GM12878 (cell line): Measurements from ENCODE around the gene MINAR1. TPM values are rescaled to one million over a fixed set of nuclear protein-coding genes. Genes with fewer than 3 reads are reported as not detected.

Source experiments
- ATAC-seq: fragments of 200-7000 bp; cut with Tn5 transposase; 3 replicates; pipeline ENCODE4 v1.9.1; 2020; ENCODE audit warnings: mild to moderate bottlenecking, moderate library complexity
- BruUV-seq: library from RNA; stranded (reverse); fragments of 400-500 nt; replicated peaks from 2 replicates; lab custom pipeline; 2021; lab: Mats Ljungman, UMichigan
- CTCF ChIA-PET: fragments of 300-600 bp; sonication (Branson Sonifier 250); formaldehyde crosslinking; extraction: SDS; loops from one replicate; lab custom pipeline; 2021; ENCODE audit warnings: inconsistent platforms; lab: Yijun Ruan, JAX
- POLR2A ChIA-PET: fragments of 350-600 bp; formaldehyde crosslinking; extraction: SDS; loops from one replicate; lab custom pipeline; 2021; ENCODE audit warnings: inconsistent platforms; lab: Charles Lee
- RAD21 ChIA-PET: fragments of 300-600 bp; sonication (Branson Sonifier 250); formaldehyde crosslinking; loops from one replicate; lab custom pipeline; 2023; ENCODE audit warnings: antibody characterized with exemption; ENCODE audit not compliant: unreplicated experiment; lab: Charles Lee
- SMC1A ChIA-PET: fragments of 300-600 bp; sonication (Branson Sonifier 250); formaldehyde crosslinking; loops from one replicate; lab custom pipeline; 2023; ENCODE audit not compliant: unreplicated experiment, uncharacterized antibody; lab: Charles Lee
- DNase-seq: peaks from one replicate; pipeline ENCODE4 v3.0.0-alpha.2; 2011; ENCODE audit warnings: low read depth, low spot score
- FAIRE-seq: peaks from 3 replicates; lab custom pipeline; 2011; peaks lifted over from hg19 to GRCh38; lab: Jason Lieb, UNC
- H2AFZ ChIP-seq: 2 replicates; pipeline ENCODE4 v1.6.0; 2011; ENCODE audit warnings: low read depth, low read length, control low read depth; ENCODE audit not compliant: control insufficient read depth
- H3K27ac ChIP-seq: 2 replicates; pipeline ENCODE4 v1.5.1; 2011; ENCODE audit warnings: control low read depth; ENCODE audit not compliant: control insufficient read depth, insufficient read depth
- H3K27me3 ChIP-seq, 2 experiments: replicated peaks in 1 of 2; 2 replicates each; pipeline versions ENCODE4 v1.6.0 to v1.6.1; 2011; ENCODE audit warnings: low read length in 1 of 2; ENCODE audit not compliant: control insufficient read depth in 2 of 2, insufficient read depth in 2 of 2
- H3K36me3 ChIP-seq, 2 experiments: 2 replicates each; pipeline ENCODE4 v1.5.1; 2011; ENCODE audit warnings: low read length in 1 of 2; ENCODE audit not compliant: control insufficient read depth in 2 of 2, insufficient read depth in 2 of 2
- H3K4me1 ChIP-seq: 2 replicates; pipeline ENCODE4 v1.6.1; 2011; ENCODE audit warnings: mild to moderate bottlenecking, low read length, moderate library complexity, mixed read lengths; ENCODE audit not compliant: control insufficient read depth, insufficient read depth
- H3K4me2 ChIP-seq: 2 replicates; pipeline ENCODE4 v1.6.0; 2011; ENCODE audit warnings: control low read depth; ENCODE audit not compliant: control insufficient read depth, insufficient read depth
- H3K4me3 ChIP-seq: fragments of 200-600 bp; sonication (generic); 2 replicates; pipeline ENCODE4 v1.5.1; 2016
- H3K79me2 ChIP-seq: 2 replicates; pipeline ENCODE4 v1.6.0; 2011; ENCODE audit warnings: low read length; ENCODE audit not compliant: control insufficient read depth, insufficient read depth
- H3K9ac ChIP-seq: 2 replicates; pipeline ENCODE4 v1.8.0; 2011; ENCODE audit warnings: low read length, control low read depth, mixed read lengths; ENCODE audit not compliant: control insufficient read depth, insufficient read depth
- H3K9me3 ChIP-seq: replicated peaks from 3 replicates; pipeline ENCODE4 v1.5.1; 2011; ENCODE audit warnings: mild to moderate bottlenecking, low read length; ENCODE audit not compliant: control insufficient read depth, insufficient read depth
- H4K20me1 ChIP-seq: 2 replicates; pipeline ENCODE4 v1.6.0; 2011; ENCODE audit not compliant: control insufficient read depth, insufficient read depth
- BRCA1 ChIP-seq: IDR thresholded peaks from 2 replicates; pipeline ENCODE4 v1.6.1; 2011; ENCODE audit warnings: low read depth, low read length, improper control_type of control experiment
- CBFB ChIP-seq: IDR thresholded peaks from 2 replicates; pipeline ENCODE4 v1.6.1; 2016; ENCODE audit warnings: antibody characterized with exemption, low read depth
- ELK1 ChIP-seq: IDR thresholded peaks from 2 replicates; pipeline ENCODE4 v1.6.1; 2012; ENCODE audit warnings: low read depth, low read length, improper control_type of control experiment
- MYC ChIP-seq: IDR thresholded peaks from 2 replicates; pipeline ENCODE4 v1.6.1; 2011; ENCODE audit warnings: mild to moderate bottlenecking, low read length, moderate library complexity, inconsistent platforms; ENCODE audit not compliant: insufficient read depth, insufficient replicate concordance, insufficient read length, severe bottlenecking
- NFYB ChIP-seq: IDR thresholded peaks from 2 replicates; pipeline ENCODE4 v1.6.1; 2011; ENCODE audit warnings: low read depth, mild to moderate bottlenecking, low read length, improper control_type of control experiment, moderate library complexity; ENCODE audit not compliant: insufficient read depth
- NR2C1 ChIP-seq: fragments of 450-650 bp; IDR thresholded peaks from 2 replicates; pipeline ENCODE4 v1.6.1; 2017; ENCODE audit warnings: antibody characterized with exemption, mild to moderate bottlenecking, moderate library complexity
- RUNX3 ChIP-seq: IDR thresholded peaks from 2 replicates; pipeline ENCODE4 v1.6.1; 2012; ENCODE audit warnings: low read length, inconsistent platforms
- SIX5 ChIP-seq: IDR thresholded peaks from 2 replicates; pipeline ENCODE4 v1.6.1; 2011; ENCODE audit warnings: mild to moderate bottlenecking, low read depth, low read length, moderate library complexity; ENCODE audit not compliant: severe bottlenecking
- SKIL ChIP-seq: fragments of 450-650 bp; IDR thresholded peaks from 2 replicates; pipeline ENCODE4 v1.6.1; 2017; ENCODE audit warnings: mild to moderate bottlenecking, low read depth, inconsistent platforms; ENCODE audit not compliant: poor library complexity, severe bottlenecking
- SREBF1 ChIP-seq: IDR thresholded peaks from 2 replicates; pipeline ENCODE4 v1.6.1; 2012; ENCODE audit warnings: mild to moderate bottlenecking, low read length
- WGBS: methylation state at CpG from one replicate; pipeline ENCODE4 v1.1.6; 2016; ENCODE audit warnings: low lambda C conversion rate; ENCODE audit not compliant: insufficient replicate concordance, insufficient coverage; ENCODE audit errors: missing lambda C conversion rate; 5-methylcytosine and 5-hydroxymethylcytosine counted together
- in situ Hi-C: fragments of 300-500 bp; cut with MboI; formaldehyde crosslinking; loops from 9 replicates; pipeline ENCODE4 v1.14.3; 2018; ENCODE audit warnings: mixed read lengths
- intact Hi-C: fragments of 100-400 bp; cut with micrococcal nuclease; formaldehyde crosslinking; loops from one replicate; pipeline ENCODE4 v1.14.2; 2022; ENCODE audit not compliant: unreplicated experiment
- polyA plus RNA-seq, 11 experiments: library from polyadenylated mRNA; depleted of rRNA in 4 of 11; unstranded in 6 of 11; stranded (reverse) in 5 of 11; fragments of >200 nt; fragmentation: Nextera tagmentation in 4 of 11; fragmentation: Illumina TruSeq in 1 of 11; extraction: Ambion mirVana in 4 of 11; extraction: Trizol in 1 of 11; gene quantifications; 1 replicate in 1 of 11; 2 replicates in 10 of 11; pipeline versions ENCODE4 v1.2.1 to v1.2.3, GENCODE V29; 2011 to 2016; ENCODE audit warnings: inconsistent platforms in 2 of 11, missing spikeins in 2 of 11, low read depth in 1 of 11
- total RNA-seq, 4 experiments: library from RNA; depleted of rRNA in 3 of 4; stranded (reverse); fragments of >200 nt in 3 of 4; fragmentation: Illumina TruSeq in 1 of 4; extraction: Trizol in 1 of 4; gene quantifications; 2 replicates each; pipeline versions ENCODE4 v1.2.1 to v1.2.3, GENCODE V29; 2013 to 2021
- TF ChIP-seq, protein P1 (sequence below): IDR thresholded peaks from 2 replicates; pipeline ENCODE4 v1.6.1; 2011; ENCODE audit warnings: low read depth, mild to moderate bottlenecking, low read length, moderate library complexity, borderline replicate concordance; ENCODE audit errors: extremely low read depth

Gene MINAR1
- total and polyA plus RNA-seq, 10 of the 15 experiments (the other 5 are each of a cell fraction or from before 2014, with no cell fraction given): 0.05 to 0.40 (median 0.24) TPM

DNA sequence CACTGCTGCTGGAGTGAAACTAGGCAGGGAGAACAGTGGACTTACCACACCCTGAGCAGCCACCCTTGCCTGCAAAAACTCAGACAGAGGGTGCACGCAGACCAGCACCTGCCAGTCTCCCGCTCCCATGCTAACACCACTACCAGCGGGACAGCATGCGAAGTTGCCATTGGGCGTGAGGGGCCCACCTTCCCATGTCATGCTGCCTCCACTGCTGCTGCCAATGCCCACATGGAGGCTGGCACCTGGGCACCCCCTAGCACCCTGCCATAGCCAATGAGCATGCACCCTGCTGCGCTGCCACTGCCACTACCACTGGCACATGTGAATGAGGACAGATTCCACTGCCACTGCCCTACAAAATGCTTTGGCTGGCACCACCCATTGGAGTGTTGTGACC is 19.7 kb upstream of the MINAR1 start:
- H3K4me1 ChIP-seq: no peaks in the 10 kb centered on the region
- DNase-seq: no peak

DNA sequence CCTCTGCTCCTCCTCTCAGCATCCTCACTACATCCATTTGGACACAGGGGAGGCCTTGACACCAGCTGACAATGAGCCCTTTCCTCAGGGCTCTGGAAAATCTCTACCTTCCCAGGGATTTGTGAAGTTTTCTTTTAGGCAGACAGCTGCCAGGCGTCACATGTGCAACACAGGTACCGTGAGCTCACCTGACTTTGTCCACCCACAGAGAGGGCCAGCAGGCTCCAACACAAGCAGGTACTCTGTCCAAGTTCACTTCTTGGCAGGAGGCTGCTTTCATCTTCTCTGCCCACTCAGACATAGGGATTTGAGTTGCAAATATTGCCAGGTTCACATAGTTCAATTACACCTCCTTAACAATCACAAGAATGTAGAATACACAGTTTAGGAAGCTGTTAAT is 15.3 kb upstream of the MINAR1 start:
- BruUV-seq: no TSS peak
- intact Hi-C loops: no loop called here
- in situ Hi-C loops: no loop called here
- Histone ChIP-seq H3K9ac (no peak overlapping the region), H3K79me2 (no peaks in the 10 kb centered on the region), H3K4me2 (no peak overlapping the region), H2AFZ (no peak overlapping the region), H3K27ac (no peak overlapping the region), H3K36me3 (no peaks in the 10 kb centered on the region; a peak in 1 of 4 replicates), H3K4me1 (no peaks in the 10 kb centered on the region), H4K20me1 (no peaks in the 10 kb centered on the region), H3K4me3 (no peak overlapping the region), H3K9me3 (no peaks in the 10 kb centered on the region), H3K27me3 (no peaks in the 10 kb centered on the region)
- TF ChIP-seq NR2C1: no peak
- TF ChIP-seq, protein P1, sequence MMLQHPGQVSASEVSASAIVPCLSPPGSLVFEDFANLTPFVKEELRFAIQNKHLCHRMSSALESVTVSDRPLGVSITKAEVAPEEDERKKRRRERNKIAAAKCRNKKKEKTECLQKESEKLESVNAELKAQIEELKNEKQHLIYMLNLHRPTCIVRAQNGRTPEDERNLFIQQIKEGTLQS: no peak
- TF ChIP-seq ELK1: no peak
- no peak for TF ChIP-seq BRCA1
- TF ChIP-seq SKIL: no peak
- no peak for TF ChIP-seq SREBF1
- no peak for TF ChIP-seq CBFB
- TF ChIP-seq SIX5: no peak
- no peak for ATAC-seq
- no peak for DNase-seq
- 67% methylated on average over 2 of the region's 2 CpGs for WGBS
- no peak for FAIRE-seq
- ChIA-PET SMC1A (interaction anchor here (1.7 kb wide), 1 partner anchor 10 kb away, joined by 3 read pairs; no protein-coding TSS in a partner anchor), CTCF (interaction anchor here (1.8 kb wide), 1 partner anchor 179 kb away, joined by 4 read pairs; no protein-coding TSS in a partner anchor), RAD21 (no interaction called here), POLR2A (no interaction called here)

More for the DNA sequence above, 19.7 kb upstream of the MINAR1 start:
- FAIRE-seq: no peak
- Histone ChIP-seq H2AFZ (no peak overlapping the region), H3K9ac (no peak overlapping the region), H4K20me1 (no peaks in the 10 kb centered on the region), H3K36me3 (no peaks in the 10 kb centered on the region; a peak in 1 of 4 replicates), H3K27me3 (no peaks in the 10 kb centered on the region), H3K4me3 (no peak overlapping the region), H3K79me2 (no peaks in the 10 kb centered on the region), H3K4me2 (no peak overlapping the region), H3K9me3 (no peaks in the 10 kb centered on the region), H3K27ac (no peak overlapping the region)
- ChIA-PET RAD21 (no interaction called here), CTCF (interaction anchor here (1.8 to 2.0 kb wide), 2 partner anchors 31 to 72 kb away, joined by 5 to 8 read pairs; no protein-coding TSS in a partner anchor), POLR2A (no interaction called here), SMC1A (no interaction called here)
- intact Hi-C loops: no loop called here
- 91% methylated on average over 6 of the region's 6 CpGs for whole genome bisulfite sequencing
- in situ Hi-C loops: no loop called here
- no peak for ATAC-seq
- no TSS peak for BruUV-seq
- no peak for TF ChIP-seq MYC
- TF ChIP-seq RUNX3: no peak
- no peak for TF ChIP-seq NFYB
